Activated CD8-positive, alpha-beta memory T cell treated with anti-CD3 and anti-CD28 coated beads, Interleukin-2, amount 10 ng/mL, durations not matched to agents 7 days and 5 days (primary cell): ENCODE data around the gene ZBTB9. TPM values are rescaled to one million over a fixed set of nuclear protein-coding genes. Genes with fewer than 3 reads are reported as not detected.

Source experiments
- ATAC-seq: fragments of 150-1000 bp; cut with Tn5 transposase; one replicate; pipeline ENCODE4 v1.10.0; 2021; ENCODE audit warnings: moderate library complexity
- CTCF ChIA-PET: fragments of 350-600 bp; sonication (Branson Sonifier 250); formaldehyde crosslinking; loops from one replicate; lab custom pipeline; 2021; ENCODE audit warnings: antibody characterized with exemption; lab: Charles Lee
- DNase-seq: peaks from one replicate; pipeline ENCODE4 v3.0.0-alpha.2; 2020
- H3K27ac Mint-ChIP-seq: one replicate; pipeline ENCODE4 v1.8.0; 2021; ENCODE audit warnings: mild to moderate bottlenecking, mixed read lengths
- H3K27me3 Mint-ChIP-seq: one replicate; pipeline ENCODE4 v1.8.0; 2021; ENCODE audit warnings: mixed read lengths
- H3K36me3 Mint-ChIP-seq: one replicate; pipeline ENCODE4 v1.8.0; 2021; ENCODE audit warnings: mild to moderate bottlenecking, mixed read lengths
- H3K4me1 Mint-ChIP-seq: one replicate; pipeline ENCODE4 v1.8.0; 2021; ENCODE audit warnings: mixed read lengths
- H3K4me3 Mint-ChIP-seq: one replicate; pipeline ENCODE4 v1.8.0; 2021; ENCODE audit warnings: mild to moderate bottlenecking, moderate library complexity, mixed read lengths
- H3K9me3 Mint-ChIP-seq: one replicate; pipeline ENCODE4 v1.8.0; 2022; ENCODE audit warnings: low read depth, mixed read lengths
- total RNA-seq, 2 experiments: library from RNA; stranded (reverse); gene quantifications; one replicate each; pipeline ENCODE4 v1.2.3, GENCODE V29; 2021

ZBTB9 gene, protein sequence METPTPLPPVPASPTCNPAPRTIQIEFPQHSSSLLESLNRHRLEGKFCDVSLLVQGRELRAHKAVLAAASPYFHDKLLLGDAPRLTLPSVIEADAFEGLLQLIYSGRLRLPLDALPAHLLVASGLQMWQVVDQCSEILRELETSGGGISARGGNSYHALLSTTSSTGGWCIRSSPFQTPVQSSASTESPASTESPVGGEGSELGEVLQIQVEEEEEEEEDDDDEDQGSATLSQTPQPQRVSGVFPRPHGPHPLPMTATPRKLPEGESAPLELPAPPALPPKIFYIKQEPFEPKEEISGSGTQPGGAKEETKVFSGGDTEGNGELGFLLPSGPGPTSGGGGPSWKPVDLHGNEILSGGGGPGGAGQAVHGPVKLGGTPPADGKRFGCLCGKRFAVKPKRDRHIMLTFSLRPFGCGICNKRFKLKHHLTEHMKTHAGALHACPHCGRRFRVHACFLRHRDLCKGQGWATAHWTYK
- total RNA-seq, result 1 to 10 TPM; 7.4 to 9.0 TPM

- Mint-ChIP-seq H3K4me1 (peaks cover 22% of the 10 kb centered on the region), H3K9me3 (no peaks in the 10 kb centered on the region), H3K27me3 (no peaks in the 10 kb centered on the region), H3K27ac (peak within 1 kb of the TSS; percentile 86), H3K4me3 (peak within 1 kb of the TSS; percentile 96), H3K36me3 (peaks cover 7% of the 10 kb centered on the region)
- peak; percentile 98 for DNase-seq
- CTCF ChIA-PET, result interaction anchor here (1.1 to 1.8 kb wide), 10 partner anchors 14 to 257 kb away, joined by 3 to 8 read pairs (median 4); partner anchors contain the start of genes BAK1, CUTA, PFDN6 and UQCC2
- ATAC-seq, result peak; percentile 99
Observed at GRCh38 chr6:33454009-33454946, at the start of gene ZBTB9. TSS of gene ZBTB9 (plus strand) at chr6:33454576. CDS start at chr6:33455101, 525 bp downstream.

DNA sequence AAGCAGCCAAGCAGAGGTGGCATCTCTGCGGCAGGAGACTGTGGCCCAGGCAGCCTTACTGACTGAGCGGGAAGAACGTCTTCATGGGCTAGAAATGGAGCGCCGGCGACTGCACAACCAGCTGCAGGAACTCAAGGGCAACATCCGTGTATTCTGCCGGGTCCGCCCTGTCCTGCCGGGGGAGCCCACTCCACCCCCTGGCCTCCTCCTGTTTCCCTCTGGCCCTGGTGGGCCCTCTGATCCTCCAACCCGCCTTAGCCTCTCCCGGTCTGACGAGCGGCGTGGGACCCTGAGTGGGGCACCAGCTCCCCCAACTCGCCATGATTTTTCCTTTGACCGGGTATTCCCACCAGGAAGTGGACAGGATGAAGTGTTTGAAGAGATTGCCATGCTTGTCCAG lies 49.5 kb upstream of the ZBTB9 start:
- H3K4me1 Mint-ChIP-seq, result peaks cover 38% of the 10 kb centered on the region
- H3K27me3 Mint-ChIP-seq, result no peaks in the 10 kb centered on the region
- ATAC-seq (no peak), DNase-seq (no peak)
- peaks cover 76% of the 10 kb centered on the region for H3K36me3 Mint-ChIP-seq
- no peaks in the 10 kb centered on the region for H3K9me3 Mint-ChIP-seq
- no peak overlapping the region for H3K27ac Mint-ChIP-seq
- CTCF ChIA-PET, result no interaction called here
- H3K4me3 Mint-ChIP-seq, result no peak overlapping the region

DNA sequence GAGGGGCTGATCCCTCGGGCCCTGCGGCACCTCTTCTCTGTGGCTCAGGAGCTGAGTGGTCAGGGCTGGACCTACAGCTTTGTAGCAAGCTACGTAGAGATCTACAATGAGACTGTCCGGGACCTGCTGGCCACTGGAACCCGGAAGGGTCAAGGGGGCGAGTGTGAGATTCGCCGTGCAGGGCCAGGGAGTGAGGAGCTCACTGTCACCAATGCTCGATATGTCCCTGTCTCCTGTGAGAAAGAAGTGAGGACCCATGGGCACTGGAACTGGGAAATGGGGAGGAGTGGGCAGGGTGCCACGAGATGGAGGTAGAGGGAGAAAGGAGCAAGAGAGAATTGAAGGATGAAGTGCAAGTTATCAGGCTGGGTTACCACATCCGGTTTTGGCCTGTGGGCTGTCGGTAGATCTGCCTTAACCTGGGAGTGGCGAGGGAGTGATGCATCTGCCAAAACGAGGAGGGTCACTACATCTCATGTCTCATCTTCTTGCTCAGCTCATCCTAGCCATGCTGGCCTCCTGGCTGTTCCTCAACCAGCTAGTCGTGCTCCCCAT lies 48.9 kb upstream of the ZBTB9 start:
- no peaks in the 10 kb centered on the region for H3K9me3 Mint-ChIP-seq
- CTCF ChIA-PET, result interaction anchor here (0.7 kb wide), 1 partner anchor 10 kb away, joined by 3 read pairs; no protein-coding TSS in a partner anchor
- H3K4me1 Mint-ChIP-seq, result peaks cover 37% of the 10 kb centered on the region
- H3K4me3 Mint-ChIP-seq, result no peak overlapping the region
- DNase-seq, result peak; percentile 57
- H3K27ac Mint-ChIP-seq, result peak overlapping the region; percentile 46
- no peak for ATAC-seq
- H3K27me3 Mint-ChIP-seq, result no peaks in the 10 kb centered on the region
- H3K36me3 Mint-ChIP-seq, result peaks cover 71% of the 10 kb centered on the region

- peaks cover 67% of the 10 kb centered on the region for H3K36me3 Mint-ChIP-seq
- no peaks in the 10 kb centered on the region for H3K9me3 Mint-ChIP-seq
- CTCF ChIA-PET, result no interaction called here
- no peak for ATAC-seq
- H3K4me1 Mint-ChIP-seq, result peaks cover 37% of the 10 kb centered on the region
- H3K27me3 Mint-ChIP-seq, result no peaks in the 10 kb centered on the region
- no peak overlapping the region for H3K27ac Mint-ChIP-seq
- no peak overlapping the region for H3K4me3 Mint-ChIP-seq
- no peak for DNase-seq
Observed at GRCh38 chr6:33406126-33406525, 48.2 kb upstream of the ZBTB9 start.

DNA sequence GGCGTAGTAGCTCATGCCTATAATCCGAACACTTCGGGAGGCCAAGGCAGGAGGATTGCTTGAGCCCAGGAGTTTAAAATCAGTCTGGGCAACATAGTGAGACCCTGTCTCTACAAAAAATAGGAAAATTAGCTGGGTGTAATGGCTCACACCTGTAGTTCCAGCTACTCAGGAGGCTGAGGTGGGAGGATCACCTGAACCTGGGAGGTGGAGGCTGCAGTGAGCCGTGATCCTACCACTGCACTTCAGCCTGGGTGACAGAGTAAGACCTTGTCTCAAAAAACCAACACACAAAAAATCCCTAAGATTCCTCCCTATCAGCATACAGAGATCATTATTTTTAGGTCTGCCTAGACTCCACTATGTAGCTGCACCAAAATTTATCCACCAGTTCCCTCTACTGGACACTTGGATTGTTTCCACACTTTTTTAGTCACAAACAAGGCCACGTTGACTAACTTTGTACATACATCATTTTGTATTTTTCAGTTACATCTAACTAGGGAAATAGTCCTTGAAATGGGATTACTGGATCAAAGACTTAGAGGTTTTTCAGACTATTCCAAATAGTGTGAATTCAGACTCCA lies 47.2 kb upstream of the ZBTB9 start:
- Mint-ChIP-seq H3K27ac (no peak overlapping the region), H3K9me3 (no peaks in the 10 kb centered on the region), H3K36me3 (peaks cover 61% of the 10 kb centered on the region), H3K27me3 (no peaks in the 10 kb centered on the region), H3K4me1 (peaks cover 44% of the 10 kb centered on the region), H3K4me3 (no peak overlapping the region)
- no peak for ATAC-seq
- CTCF ChIA-PET, result interaction anchor here (0.7 to 1.4 kb wide), 3 partner anchors 16 to 118 kb away, joined by 3 read pairs; partner anchors contain the start of genes PFDN6 and WDR46
- DNase-seq, result no peak

- H3K36me3 Mint-ChIP-seq, result peaks cover 45% of the 10 kb centered on the region
- H3K27me3 Mint-ChIP-seq, result no peaks in the 10 kb centered on the region
- peak overlapping the region; percentile 88 for H3K4me3 Mint-ChIP-seq
- ATAC-seq (peak; percentile 91), DNase-seq (peak; percentile 98)
- peaks cover 45% of the 10 kb centered on the region for H3K4me1 Mint-ChIP-seq
- H3K9me3 Mint-ChIP-seq, result no peaks in the 10 kb centered on the region
- CTCF ChIA-PET, result interaction anchor here (0.6 to 1.0 kb wide), 6 partner anchors 14 to 161 kb away, joined by 3 to 5 read pairs (median 3); partner anchors contain the start of gene KIFC1
- peak overlapping the region; percentile 98 for H3K27ac Mint-ChIP-seq
Observed at GRCh38 chr6:33410050-33410710, 44.2 kb upstream of the ZBTB9 start.

DNA sequence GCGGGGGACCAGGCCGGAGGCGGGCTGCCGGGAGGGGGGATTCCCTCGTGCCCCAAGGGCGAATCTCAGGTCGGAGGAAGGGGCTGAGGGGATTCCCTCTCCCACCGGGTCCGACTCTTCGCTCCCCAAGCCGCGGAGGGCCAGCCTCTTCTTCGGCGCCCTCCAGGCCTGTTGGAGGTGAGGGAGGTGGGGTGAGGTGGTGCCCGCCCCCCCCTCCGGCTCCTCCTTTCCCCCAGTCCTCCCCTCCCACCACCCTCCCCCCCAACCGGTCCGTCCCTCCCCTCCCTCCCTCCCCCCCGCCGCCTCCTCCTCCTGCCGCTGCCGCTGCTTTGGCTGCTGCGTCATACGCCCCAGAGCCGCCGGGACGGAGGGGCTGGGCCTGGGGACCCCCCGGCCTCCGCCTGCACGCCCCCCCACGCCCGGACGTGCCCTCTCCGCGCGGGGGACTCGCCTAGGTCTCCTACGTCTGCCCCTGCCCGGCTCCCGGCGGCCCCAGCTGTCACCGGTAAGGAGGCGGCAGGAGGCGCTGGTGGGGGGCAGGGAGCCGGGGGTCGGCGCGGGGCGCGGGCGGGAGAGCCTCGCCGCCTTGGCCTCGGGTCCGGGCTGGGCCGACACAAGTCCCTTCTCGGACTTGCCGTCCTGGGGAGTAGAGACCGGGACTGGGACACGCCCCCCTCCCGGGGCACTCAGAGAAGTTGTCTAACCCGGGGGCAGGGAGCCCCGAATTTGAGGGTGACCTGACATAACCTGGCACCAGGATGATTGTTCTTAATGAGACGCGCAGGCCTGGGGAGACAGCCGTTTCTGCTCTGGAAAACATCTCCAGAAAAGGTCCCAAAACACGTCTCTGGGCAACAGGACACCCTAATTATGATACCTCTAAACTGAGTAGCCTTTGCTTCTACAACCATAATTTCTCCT lies 43.4 kb upstream of the ZBTB9 start, which contains the start of gene PHF1:
Gene PHF1 (plus strand): TSS at position 304 of the 921 bp plus-strand sequence. CDS start 1,250 bp downstream, outside the sequence.
- Mint-ChIP-seq H3K4me1 (peaks cover 46% of the 10 kb centered on the region), H3K36me3 (peaks cover 42% of the 10 kb centered on the region), H3K9me3 (no peaks in the 10 kb centered on the region), H3K27me3 (no peaks in the 10 kb centered on the region), H3K4me3 (peak within 1 kb of the TSS; percentile 88), H3K27ac (peak within 1 kb of the TSS; percentile 98)
- ATAC-seq (peak; percentile 46), DNase-seq (no peak)
- CTCF ChIA-PET, result interaction anchor here (0.7 to 1.1 kb wide), 3 partner anchors 15 kb away, joined by 3 to 6 read pairs (median 5); no protein-coding TSS in a partner anchor

- no peak for DNase-seq
- CTCF ChIA-PET, result interaction anchor here (1.1 kb wide), 1 partner anchor 15 kb away, joined by 6 read pairs; no protein-coding TSS in a partner anchor
- ATAC-seq, result no peak
- Mint-ChIP-seq H3K27ac (peak overlapping the region; percentile 74), H3K4me1 (peaks cover 52% of the 10 kb centered on the region), H3K36me3 (peaks cover 40% of the 10 kb centered on the region), H3K9me3 (no peaks in the 10 kb centered on the region), H3K27me3 (no peaks in the 10 kb centered on the region), H3K4me3 (peak overlapping the region; percentile 68)
Observed at GRCh38 chr6:33411632-33412005, 42.8 kb upstream of the ZBTB9 start.

- no peaks in the 10 kb centered on the region for H3K9me3 Mint-ChIP-seq
- CTCF ChIA-PET, result interaction anchor here (1.1 kb wide), 1 partner anchor 14 kb away, joined by 6 read pairs; no protein-coding TSS in a partner anchor
- peaks cover 35% of the 10 kb centered on the region for H3K36me3 Mint-ChIP-seq
- no peak for ATAC-seq
- H3K27ac Mint-ChIP-seq, result no peak overlapping the region
- H3K4me3 Mint-ChIP-seq, result peak overlapping the region; percentile 38
- H3K4me1 Mint-ChIP-seq, result peaks cover 55% of the 10 kb centered on the region
- H3K27me3 Mint-ChIP-seq, result no peaks in the 10 kb centered on the region
- DNase-seq, result no peak
Observed at GRCh38 chr6:33412140-33413009, 42.0 kb upstream of the ZBTB9 start.

DNA sequence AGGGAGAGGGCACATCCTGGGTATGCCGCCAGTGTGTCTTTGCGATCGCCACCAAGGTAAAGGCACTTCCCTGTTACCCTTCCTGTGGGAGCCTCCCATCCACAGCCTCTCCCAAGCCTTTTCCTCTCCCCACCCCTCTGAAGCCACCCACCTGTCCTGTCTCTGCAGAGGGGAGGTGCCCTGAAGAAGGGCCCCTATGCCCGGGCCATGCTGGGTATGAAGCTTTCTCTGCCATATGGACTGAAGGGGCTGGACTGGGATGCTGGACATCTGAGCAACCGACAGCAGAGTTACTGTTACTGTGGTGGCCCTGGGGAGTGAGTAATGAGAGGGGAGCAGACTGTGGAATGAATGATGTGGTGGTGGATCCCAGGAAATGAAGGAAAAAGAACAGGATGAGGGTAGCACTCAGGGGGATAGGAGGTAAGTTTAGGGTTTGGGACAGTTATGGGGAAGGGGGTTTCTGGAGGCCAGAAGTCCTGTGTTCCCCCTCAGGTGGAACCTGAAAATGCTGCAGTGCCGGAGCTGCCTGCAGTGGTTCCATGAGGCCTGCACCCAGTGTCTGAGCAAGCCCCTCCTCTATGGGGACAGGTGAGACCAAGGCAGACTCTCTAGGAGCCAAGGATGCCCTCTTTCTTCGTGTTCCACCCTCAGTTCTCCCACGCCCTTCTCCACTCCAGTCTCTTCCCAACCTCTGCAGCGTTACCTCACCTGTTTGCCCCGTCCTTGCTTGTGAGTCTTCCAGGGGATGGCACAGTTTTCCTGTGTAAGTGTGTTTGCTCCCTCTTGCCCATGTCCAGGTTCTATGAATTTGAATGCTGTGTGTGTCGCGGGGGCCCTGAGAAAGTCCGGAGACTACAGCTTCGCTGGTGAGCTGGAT lies 40.9 kb upstream of the ZBTB9 start:
- Mint-ChIP-seq H3K9me3 (no peaks in the 10 kb centered on the region), H3K27me3 (no peaks in the 10 kb centered on the region), H3K27ac (peak overlapping the region; percentile 38), H3K4me1 (peaks cover 59% of the 10 kb centered on the region), H3K36me3 (peaks cover 28% of the 10 kb centered on the region), H3K4me3 (no peak overlapping the region)
- ATAC-seq (no peak), DNase-seq (no peak)
- CTCF ChIA-PET, result no interaction called here
